AG09319 (cell line): Measurements from ENCODE around the gene HNRNPAB.
"Not testable (repeated sequence)": the region's sequence is repeated elsewhere in the genome, so short reads cannot be mapped to it uniquely, and the experiment has no call there.

Source experiments
- DNase-seq: peaks from one replicate; pipeline ENCODE4 v3.0.0-alpha.2; 2010; ENCODE audit warnings: low read depth; ENCODE audit errors: extremely low read depth
- TF ChIP-seq, protein P1 (sequence below): IDR thresholded peaks from 2 replicates; pipeline ENCODE4 v1.5.1; 2011; ENCODE audit warnings: low read depth, mild to moderate bottlenecking, inconsistent platforms, low read length, moderate library complexity

HNRNPAB gene

DNA sequence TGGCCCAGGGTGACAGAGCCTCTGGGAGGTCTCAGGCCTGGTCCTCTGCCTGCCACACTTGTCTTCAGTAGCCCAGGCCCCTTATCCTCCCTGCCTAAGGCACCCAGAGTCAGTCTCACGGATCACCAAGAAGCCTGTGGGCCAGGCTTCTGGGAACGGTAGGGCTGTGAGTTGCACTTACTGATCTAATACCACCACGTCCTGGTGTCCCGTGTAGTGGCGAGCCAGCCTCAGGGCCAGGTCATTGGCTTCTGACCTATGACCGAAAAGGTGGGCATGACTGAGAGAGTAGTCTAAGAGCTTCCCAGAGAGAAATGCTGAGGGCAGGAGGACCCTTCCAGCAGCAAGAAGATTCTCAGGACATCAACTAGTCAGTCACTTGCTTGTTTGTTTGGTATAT, 20.8 kb downstream of the HNRNPAB start:
- TF ChIP-seq, protein P1, sequence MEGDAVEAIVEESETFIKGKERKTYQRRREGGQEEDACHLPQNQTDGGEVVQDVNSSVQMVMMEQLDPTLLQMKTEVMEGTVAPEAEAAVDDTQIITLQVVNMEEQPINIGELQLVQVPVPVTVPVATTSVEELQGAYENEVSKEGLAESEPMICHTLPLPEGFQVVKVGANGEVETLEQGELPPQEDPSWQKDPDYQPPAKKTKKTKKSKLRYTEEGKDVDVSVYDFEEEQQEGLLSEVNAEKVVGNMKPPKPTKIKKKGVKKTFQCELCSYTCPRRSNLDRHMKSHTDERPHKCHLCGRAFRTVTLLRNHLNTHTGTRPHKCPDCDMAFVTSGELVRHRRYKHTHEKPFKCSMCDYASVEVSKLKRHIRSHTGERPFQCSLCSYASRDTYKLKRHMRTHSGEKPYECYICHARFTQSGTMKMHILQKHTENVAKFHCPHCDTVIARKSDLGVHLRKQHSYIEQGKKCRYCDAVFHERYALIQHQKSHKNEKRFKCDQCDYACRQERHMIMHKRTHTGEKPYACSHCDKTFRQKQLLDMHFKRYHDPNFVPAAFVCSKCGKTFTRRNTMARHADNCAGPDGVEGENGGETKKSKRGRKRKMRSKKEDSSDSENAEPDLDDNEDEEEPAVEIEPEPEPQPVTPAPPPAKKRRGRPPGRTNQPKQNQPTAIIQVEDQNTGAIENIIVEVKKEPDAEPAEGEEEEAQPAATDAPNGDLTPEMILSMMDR, result no peak
- DNase-seq, result no peak

- TF ChIP-seq, protein P1, result no peak
- DNase-seq, result no peak
Observed at GRCh38 chr5:178227138-178227659, 22.9 kb downstream of the HNRNPAB start.

DNA sequence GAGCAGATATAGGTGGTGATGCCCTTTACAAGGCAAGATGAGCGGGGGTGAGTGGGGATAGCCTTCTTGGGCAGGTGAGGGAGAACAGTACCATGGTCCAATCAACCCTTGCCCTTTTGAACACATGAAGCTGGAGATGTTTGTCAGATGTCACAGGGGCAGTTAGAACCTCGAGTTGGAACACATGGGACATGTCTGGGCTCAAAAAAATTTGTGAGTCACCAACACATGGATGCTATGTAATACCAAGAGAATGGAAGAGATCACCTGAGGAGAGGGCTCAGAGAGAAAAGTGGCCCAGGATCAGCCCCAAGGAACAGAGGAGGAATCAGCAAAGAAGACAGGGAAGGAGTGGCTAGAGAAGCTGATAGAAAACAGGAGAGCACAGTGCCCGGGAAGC, 23.6 kb downstream of the HNRNPAB start:
- no peak for DNase-seq
- TF ChIP-seq, protein P1, result no peak

- TF ChIP-seq, protein P1, result no peak
Observed at GRCh38 chr5:178228609-178229008, 24.3 kb downstream of the HNRNPAB start.

GRCh38 chr5:178229111-178229510, 24.8 kb downstream of the HNRNPAB start:
- not testable (repeated sequence) for DNase-seq

More at GRCh38 chr5:178228609-178229008, 24.3 kb downstream of the HNRNPAB start:
- no peak for DNase-seq

DNA sequence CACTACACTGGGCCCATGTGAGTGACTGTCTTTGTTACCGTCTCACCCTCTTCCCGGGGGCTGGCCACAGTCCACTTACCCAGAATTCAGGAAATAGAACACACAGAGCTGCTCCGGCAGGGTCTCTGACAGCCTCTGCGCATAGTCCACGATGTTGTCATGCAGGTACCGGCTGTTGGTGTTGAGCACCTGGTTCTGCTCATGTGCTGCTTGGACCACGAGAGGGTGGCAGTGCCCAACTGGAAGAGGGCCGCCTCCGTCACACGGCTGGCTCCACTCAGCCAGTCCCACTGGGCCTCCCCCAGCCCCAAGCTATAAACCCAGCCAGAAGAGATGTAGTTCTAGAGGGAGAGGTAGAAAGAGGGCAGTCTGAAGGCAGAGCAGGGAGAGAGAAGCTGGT, 25.5 kb downstream of the HNRNPAB start:
- no peak for DNase-seq
- TF ChIP-seq, protein P1, result no peak

DNA sequence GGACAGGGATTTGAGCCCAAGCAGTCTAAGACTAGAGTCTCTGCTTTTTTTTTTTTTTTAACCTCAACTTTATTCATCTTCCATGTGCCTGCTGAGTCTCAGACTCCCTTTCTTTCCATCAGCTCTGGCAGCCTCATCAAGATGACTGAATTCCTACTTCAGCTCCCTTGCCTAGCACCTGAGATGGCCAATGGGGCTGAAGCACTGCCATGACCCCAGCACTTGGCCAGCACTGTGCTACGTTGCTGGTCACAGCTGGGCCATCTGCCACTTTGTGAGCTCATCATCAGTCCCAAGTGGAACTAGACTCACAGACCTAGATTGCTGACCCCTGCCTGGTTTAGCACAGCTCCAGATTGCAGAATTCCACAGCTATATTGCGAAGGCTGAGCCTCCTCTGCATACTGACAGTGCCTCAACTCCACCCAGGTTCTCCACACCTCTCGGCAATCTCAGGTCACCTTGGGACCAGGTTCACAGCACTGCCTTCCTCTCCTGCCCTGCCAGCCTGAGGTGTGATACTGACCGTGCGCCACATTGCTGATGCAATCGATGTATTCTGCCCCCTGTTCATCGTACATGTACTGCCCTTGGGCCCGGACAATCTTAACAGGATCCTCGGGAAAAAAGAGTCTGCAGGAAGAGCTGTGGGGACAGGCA, 26.7 kb downstream of the HNRNPAB start:
- no peak for DNase-seq
- TF ChIP-seq, protein P1, result no peak
